Liver (tissue), 9 donors: Measurements from ENCODE around the gene MYL3. TPM values are rescaled to one million over a fixed set of nuclear protein-coding genes. Genes with fewer than 3 reads are reported as not detected.

Source experiments
- DNase-seq: peaks from one replicate; pipeline ENCODE4 v3.0.0-alpha.2; 2017; ENCODE audit warnings: low spot score
- H3K27ac ChIP-seq, 2 donors: one replicate each; pipeline ENCODE4 v1.7.0; 2013; ENCODE audit warnings: inconsistent platforms in 2 of 2, low read length in 2 of 2, control low read depth in 1 of 2, low read depth in 1 of 2, mild to moderate bottlenecking in 1 of 2
- H3K27me3 ChIP-seq, 4 donors: one replicate each; pipeline versions ENCODE4 v1.6.1 to v1.7.0; 2013; ENCODE audit warnings: low read length in 3 of 4, inconsistent platforms in 1 of 4, mild to moderate bottlenecking in 1 of 4, moderate library complexity in 1 of 4; ENCODE audit not compliant: control insufficient read depth in 4 of 4, insufficient read depth in 4 of 4
- H3K36me3 ChIP-seq, 4 donors: one replicate each; pipeline versions ENCODE4 v1.6.1 to v1.7.0; 2013; ENCODE audit warnings: low read length in 3 of 4, mild to moderate bottlenecking in 3 of 4, low read depth in 1 of 4, moderate library complexity in 1 of 4; ENCODE audit not compliant: control insufficient read depth in 4 of 4, insufficient read depth in 3 of 4
- H3K4me1 ChIP-seq, 4 donors: one replicate each; pipeline versions ENCODE4 v1.6.1 to v1.7.0; 2013; ENCODE audit warnings: low read length in 3 of 4, mild to moderate bottlenecking in 3 of 4, moderate library complexity in 1 of 4; ENCODE audit not compliant: control insufficient read depth in 4 of 4, insufficient read depth in 4 of 4
- H3K4me3 ChIP-seq, 3 donors: one replicate each; pipeline versions ENCODE4 v1.6.1 to v1.7.0; 2013; ENCODE audit warnings: low read length in 3 of 3, control low read depth in 1 of 3, low read depth in 1 of 3, mild to moderate bottlenecking in 1 of 3
- H3K9ac ChIP-seq, 2 donors: one replicate each; pipeline ENCODE4 v1.7.0; 2013; ENCODE audit warnings: low read length in 2 of 2, mild to moderate bottlenecking in 2 of 2, moderate library complexity in 2 of 2, control low read depth in 1 of 2, low read depth in 1 of 2
- H3K9me3 ChIP-seq, 4 donors: one replicate each; pipeline versions ENCODE4 v1.6.1 to v1.7.0; 2013; ENCODE audit warnings: low read length in 3 of 4; ENCODE audit not compliant: control insufficient read depth in 4 of 4
- ATF3 ChIP-seq: IDR thresholded peaks from 2 replicates; pipeline ENCODE4 v1.6.1; 2016; ENCODE audit warnings: antibody characterized with exemption
- CTCF ChIP-seq: fragments of 150-350 bp; IDR thresholded peaks from 2 replicates; pipeline ENCODE4 v1.5.1; 2017; ENCODE audit warnings: improper control_type of control experiment, low read depth, low read length; ENCODE audit not compliant: missing input control
- EGR1 ChIP-seq, 2 donors: IDR thresholded peaks; 2 replicates each; pipeline ENCODE4 v1.6.1; 2016 to 2018; ENCODE audit warnings: antibody characterized with exemption in 2 of 2, low read depth in 2 of 2
- FOXA1 ChIP-seq: IDR thresholded peaks from 2 replicates; pipeline ENCODE4 v1.6.1; 2016; ENCODE audit warnings: antibody characterized with exemption
- FOXA2 ChIP-seq: IDR thresholded peaks from 2 replicates; pipeline ENCODE4 v1.6.1; 2016; ENCODE audit warnings: antibody characterized with exemption
- GABPA ChIP-seq, 2 donors: IDR thresholded peaks in 1 of 2; conservative IDR thresholded peaks in 1 of 2; 2 replicates each; pipeline ENCODE4 v1.6.1; 2016; ENCODE audit warnings: antibody characterized with exemption in 2 of 2, mild to moderate bottlenecking in 1 of 2, moderate library complexity in 1 of 2
- HNF4A ChIP-seq, 2 donors: conservative IDR thresholded peaks; 2 replicates each; pipeline ENCODE4 v1.6.1; 2016; ENCODE audit warnings: antibody characterized with exemption in 2 of 2, mild to moderate bottlenecking in 2 of 2
- HNF4G ChIP-seq: IDR thresholded peaks from 2 replicates; pipeline ENCODE4 v1.6.1; 2016; ENCODE audit warnings: antibody characterized with exemption
- JUND ChIP-seq, 2 donors: IDR thresholded peaks; 2 replicates each; pipeline ENCODE4 v1.6.1; 2016; ENCODE audit warnings: antibody characterized with exemption in 2 of 2
- MAX ChIP-seq: IDR thresholded peaks from 2 replicates; pipeline ENCODE4 v1.6.1; 2016; ENCODE audit warnings: antibody characterized with exemption
- NR2F2 ChIP-seq: IDR thresholded peaks from 2 replicates; pipeline ENCODE4 v1.6.1; 2016; ENCODE audit warnings: antibody characterized with exemption
- RAD21 ChIP-seq, 2 donors: IDR thresholded peaks; 2 replicates each; pipeline ENCODE4 v1.6.1; 2016; ENCODE audit warnings: antibody characterized with exemption in 2 of 2, mild to moderate bottlenecking in 2 of 2
- REST ChIP-seq: IDR thresholded peaks from 2 replicates; pipeline ENCODE4 v1.6.1; 2016; ENCODE audit warnings: antibody characterized with exemption, mild to moderate bottlenecking
- RXRA ChIP-seq, 2 donors: IDR thresholded peaks; 2 replicates each; pipeline ENCODE4 v1.6.1; 2017 to 2018; ENCODE audit warnings: antibody characterized with exemption in 2 of 2, mild to moderate bottlenecking in 1 of 2
- SP1 ChIP-seq: IDR thresholded peaks from 2 replicates; pipeline ENCODE4 v1.6.1; 2018; ENCODE audit warnings: antibody characterized with exemption, mild to moderate bottlenecking
- TAF1 ChIP-seq: conservative IDR thresholded peaks from 2 replicates; pipeline ENCODE4 v1.6.1; 2016; ENCODE audit warnings: antibody characterized with exemption, mild to moderate bottlenecking
- YY1 ChIP-seq: IDR thresholded peaks from 2 replicates; pipeline ENCODE4 v1.6.1; 2016; ENCODE audit warnings: antibody characterized with exemption, mild to moderate bottlenecking
- ZBTB33 ChIP-seq: IDR thresholded peaks from 2 replicates; pipeline ENCODE4 v1.6.1; 2016; ENCODE audit warnings: antibody characterized with exemption
- WGBS: extraction: QIAGEN DNeasy Blood & Tissue Kit; methylation state at CpG from one replicate; pipeline ENCODE4 v1.1.7; 2013; 5-methylcytosine and 5-hydroxymethylcytosine counted together
- polyA plus RNA-seq, 2 donors: library from polyadenylated mRNA; stranded (reverse) in 1 of 2; unstranded in 1 of 2; fragments of 200-250 nt in 1 of 2; fragments of >200 nt in 1 of 2; fragmentation: Nextera tagmentation in 1 of 2; extraction: Ambion mirVana in 1 of 2; gene quantifications; one replicate each; pipeline versions ENCODE4 v1.2.1 to v1.2.3, GENCODE V29; 2013 to 2015
- total RNA-seq, 2 donors: library from RNA; depleted of rRNA; stranded (reverse); fragments of >200 nt; gene quantifications; one replicate each; pipeline ENCODE4 v1.2.3, GENCODE V29; 2014
- donor health status: healthy.
- donor health status: healthy.
- donor health status: healthy.
- donor health status: healthy.
- donor health status: healthy.

The MYL3 gene
- total and polyA plus RNA-seq, 4 donors = 0.51 to 1.3 (median 0.81) TPM

- H3K27me3 ChIP-seq = no peaks in the 10 kb centered on the region
- TF ChIP-seq ATF3 (no peak), EGR1 (IDR thresholded peaks at IDR 0.05; ENCODE audit: low read depth in 2 of 2) (no peak), YY1 (no peak), RAD21 (IDR thresholded peaks at IDR 0.05) (no peak), HNF4A (conservative IDR thresholded peaks at IDR 0.05) (no peak), REST (no peak), MAX (no peak), SP1 (no peak), RXRA (IDR thresholded peaks at IDR 0.05) (no peak), HNF4G (no peak), ZBTB33 (no peak), JUND (IDR thresholded peaks at IDR 0.05) (no peak), CTCF (no peak), TAF1 (no peak), NR2F2 (no peak), GABPA (IDR thresholded peaks at IDR 0.05 in 1 of 2, conservative IDR thresholded peaks at IDR 0.05 in 1 of 2) (no peak), FOXA2 (no peak), FOXA1 (no peak)
- H3K4me3 ChIP-seq = no peak overlapping the region
- peaks cover 2 to 19% (median 5%) of the 10 kb centered on the region in 4 donors for H3K4me1 ChIP-seq
- H3K9ac ChIP-seq = no peak overlapping the region
- no peak for DNase-seq
- 87% methylated on average over 5 of the region's 5 CpGs for WGBS
- H3K9me3 ChIP-seq = no peaks in the 10 kb centered on the region
- H3K27ac ChIP-seq = no peak overlapping the region
- H3K36me3 ChIP-seq = no peaks in the 10 kb centered on the region
Measured at GRCh38 chr3:46896386-46896785, 33.1 kb upstream of the MYL3 start.
